Measurements from ENCODE around the gene PIAS2.

GRCh38 chr18:46761059-46761769 lies 156.1 kb downstream of the PIAS2 start:
- TF ChIP-seq LCOR (CRISPR knock-in tag; IDR thresholded peaks at IDR 0.05) (no peak), TCF7 (IDR thresholded peaks at IDR 0.05; ENCODE audit: borderline replicate concordance) (no peak), PHF8 (IDR thresholded peaks at IDR 0.05; ENCODE audit: borderline replicate concordance, low read length) (no peak), MED1 (CRISPR knock-in tag; IDR thresholded peaks at IDR 0.05; ENCODE audit: borderline replicate concordance) (no peak), ETV5 (CRISPR knock-in tag; IDR thresholded peaks at IDR 0.05; ENCODE audit: low read depth) (no peak), MAX (CRISPR knock-in tag; IDR thresholded peaks at IDR 0.05) (no peak), BRCA1 (IDR thresholded peaks at IDR 0.05) (no peak), BRCA1 (CRISPR knock-in tag; IDR thresholded peaks at IDR 0.05) (no peak), CCAR2 (IDR thresholded peaks at IDR 0.05; ENCODE audit: low read depth, low read length) (no peak), POLR2AphosphoS5 (IDR thresholded peaks at IDR 0.05; ENCODE audit: control insufficient read depth, insufficient read depth, low read depth, low read length) (no peak)
